OCI-LY3 (cell line): ENCODE results near the gene C12orf75.

Source experiments
- EZH2phosphoT487 ChIP-seq: fragments of 200-600 bp; shearing (Covaris generic); IDR thresholded peaks from 2 replicates; pipeline ENCODE4 v1.6.1; 2018; ENCODE audit warnings: antibody characterized with exemption, mixed run types, low read depth
- TF ChIP-seq, protein P1 (sequence below): fragments of 200-600, 300-600 bp; sonication (generic); IDR thresholded peaks from 2 replicates; pipeline ENCODE4 v1.5.1; 2014; ENCODE audit warnings: antibody characterized with exemption, low read length, low read depth

DNA sequence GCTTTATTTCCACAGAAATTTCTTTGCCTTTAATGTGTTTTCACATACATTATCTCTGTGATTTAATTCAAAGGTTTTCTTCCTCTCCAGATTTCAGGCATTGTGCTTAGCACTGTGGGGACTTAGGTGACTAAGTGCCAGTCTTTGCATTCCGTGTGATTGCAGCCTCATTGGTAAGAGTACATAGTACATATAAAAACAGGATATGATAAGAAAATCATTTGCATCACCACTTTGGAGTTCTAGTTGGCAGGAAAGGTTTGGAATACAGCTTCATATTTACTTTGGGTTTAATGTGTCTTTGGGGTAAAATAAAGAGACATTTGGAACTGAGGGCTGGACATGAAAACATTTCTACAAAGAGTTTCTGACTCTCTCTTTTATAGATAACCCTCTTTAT is 37.8 kb upstream of the C12orf75 start:
- TF ChIP-seq, protein P1, sequence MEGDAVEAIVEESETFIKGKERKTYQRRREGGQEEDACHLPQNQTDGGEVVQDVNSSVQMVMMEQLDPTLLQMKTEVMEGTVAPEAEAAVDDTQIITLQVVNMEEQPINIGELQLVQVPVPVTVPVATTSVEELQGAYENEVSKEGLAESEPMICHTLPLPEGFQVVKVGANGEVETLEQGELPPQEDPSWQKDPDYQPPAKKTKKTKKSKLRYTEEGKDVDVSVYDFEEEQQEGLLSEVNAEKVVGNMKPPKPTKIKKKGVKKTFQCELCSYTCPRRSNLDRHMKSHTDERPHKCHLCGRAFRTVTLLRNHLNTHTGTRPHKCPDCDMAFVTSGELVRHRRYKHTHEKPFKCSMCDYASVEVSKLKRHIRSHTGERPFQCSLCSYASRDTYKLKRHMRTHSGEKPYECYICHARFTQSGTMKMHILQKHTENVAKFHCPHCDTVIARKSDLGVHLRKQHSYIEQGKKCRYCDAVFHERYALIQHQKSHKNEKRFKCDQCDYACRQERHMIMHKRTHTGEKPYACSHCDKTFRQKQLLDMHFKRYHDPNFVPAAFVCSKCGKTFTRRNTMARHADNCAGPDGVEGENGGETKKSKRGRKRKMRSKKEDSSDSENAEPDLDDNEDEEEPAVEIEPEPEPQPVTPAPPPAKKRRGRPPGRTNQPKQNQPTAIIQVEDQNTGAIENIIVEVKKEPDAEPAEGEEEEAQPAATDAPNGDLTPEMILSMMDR = no peak
- TF ChIP-seq EZH2phosphoT487 = no peak
